Kidney (tissue), 14 donors: ENCODE results near the gene LDLRAD3. TPM values are rescaled to one million over a fixed set of nuclear protein-coding genes. Genes with fewer than 3 reads are reported as not detected.

Experiments
- DNase-seq, 5 donors: peaks; one replicate each; pipeline ENCODE4 v3.0.0-alpha.2; 2013 to 2020
- FAIRE-seq: peaks from 2 replicates; lab custom pipeline; 2012; peaks lifted over from hg19 to GRCh38; lab: Jason Lieb, UNC
- H3K27ac ChIP-seq, 2 donors: one replicate each; pipeline ENCODE4 v1.7.0; 2013; ENCODE audit warnings: low read depth in 2 of 2, low read length in 2 of 2, inconsistent platforms in 1 of 2
- H3K27me3 ChIP-seq: one replicate; pipeline ENCODE4 v1.7.1; 2013; ENCODE audit warnings: low read length, inconsistent platforms; ENCODE audit not compliant: control insufficient read depth, insufficient read depth
- H3K36me3 ChIP-seq, 3 donors: one replicate each; pipeline versions ENCODE4 v1.7.0 to v1.7.1; 2013; ENCODE audit warnings: low read length in 3 of 3, control low read depth in 1 of 3, inconsistent platforms in 1 of 3; ENCODE audit not compliant: insufficient read depth in 3 of 3, control insufficient read depth in 2 of 3
- H3K4me1 ChIP-seq, 3 donors: one replicate each; pipeline versions ENCODE4 v1.7.0 to v1.7.1; 2013; ENCODE audit warnings: low read length in 3 of 3, inconsistent platforms in 1 of 3, low read depth in 1 of 3; ENCODE audit not compliant: control insufficient read depth in 2 of 3, insufficient read depth in 2 of 3
- H3K4me3 ChIP-seq, 3 donors: one replicate each; pipeline versions ENCODE4 v1.7.0 to v1.8.1; 2013; ENCODE audit warnings: low read length in 3 of 3, control low read depth in 1 of 3, inconsistent platforms in 1 of 3
- H3K9ac ChIP-seq, 3 donors: one replicate each; pipeline versions ENCODE4 v1.7.0 to v1.7.1; 2013; ENCODE audit warnings: low read length in 3 of 3, control low read depth in 1 of 3, inconsistent platforms in 1 of 3
- H3K9me3 ChIP-seq, 3 donors: one replicate each; pipeline versions ENCODE4 v1.7.0 to v1.7.1; 2013; ENCODE audit warnings: low read length in 3 of 3, control low read depth in 1 of 3, inconsistent platforms in 1 of 3; ENCODE audit not compliant: control insufficient read depth in 2 of 3, insufficient read depth in 1 of 3
- intact Hi-C: fragments of 100-400 bp; cut with DNase I; formaldehyde crosslinking; loops from one replicate; pipeline ENCODE4 v1.11.1; 2022
- polyA plus RNA-seq: library from polyadenylated mRNA; stranded (reverse); fragments of 350-450 nt; fragmentation: Illumina TruSeq; extraction: RNeasy Lipid Tissue Mini Kit (QIAGEN cat#74804); gene quantifications from one replicate; pipeline ENCODE4 v1.2.3, GENCODE V29; 2014; ENCODE audit warnings: low read depth, low replicate concordance; ENCODE audit not compliant: insufficient read depth
- total RNA-seq: library from RNA; stranded (reverse); fragmentation: NEBNext Ultra II Directional; extraction: Animal tissue kit (Norgen Biotek cat#: 25700); gene quantifications from one replicate; pipeline ENCODE4 v1.2.1, GENCODE V29; 2021
- TF ChIP-seq, protein P1 (sequence below): IDR thresholded peaks from 3 replicates; pipeline ENCODE4 v1.5.1; 2012; ENCODE audit warnings: mild to moderate bottlenecking, moderate library complexity, borderline replicate concordance; ENCODE audit not compliant: insufficient read depth; ENCODE audit errors: extremely low read depth
- donor health status: control.
- donor health status: control.
- donor health status: control.
- donor health status: control.
- donor health status: control.
- donor health status: DM: yes; HTN: yes; CAD: no.
- donor health status: Normal renal cell carcinoma (clear cell type).

Gene LDLRAD3
- total and polyA plus RNA-seq, 2 donors from 2014 or later, result 1.2 to 14.2 TPM

DNA sequence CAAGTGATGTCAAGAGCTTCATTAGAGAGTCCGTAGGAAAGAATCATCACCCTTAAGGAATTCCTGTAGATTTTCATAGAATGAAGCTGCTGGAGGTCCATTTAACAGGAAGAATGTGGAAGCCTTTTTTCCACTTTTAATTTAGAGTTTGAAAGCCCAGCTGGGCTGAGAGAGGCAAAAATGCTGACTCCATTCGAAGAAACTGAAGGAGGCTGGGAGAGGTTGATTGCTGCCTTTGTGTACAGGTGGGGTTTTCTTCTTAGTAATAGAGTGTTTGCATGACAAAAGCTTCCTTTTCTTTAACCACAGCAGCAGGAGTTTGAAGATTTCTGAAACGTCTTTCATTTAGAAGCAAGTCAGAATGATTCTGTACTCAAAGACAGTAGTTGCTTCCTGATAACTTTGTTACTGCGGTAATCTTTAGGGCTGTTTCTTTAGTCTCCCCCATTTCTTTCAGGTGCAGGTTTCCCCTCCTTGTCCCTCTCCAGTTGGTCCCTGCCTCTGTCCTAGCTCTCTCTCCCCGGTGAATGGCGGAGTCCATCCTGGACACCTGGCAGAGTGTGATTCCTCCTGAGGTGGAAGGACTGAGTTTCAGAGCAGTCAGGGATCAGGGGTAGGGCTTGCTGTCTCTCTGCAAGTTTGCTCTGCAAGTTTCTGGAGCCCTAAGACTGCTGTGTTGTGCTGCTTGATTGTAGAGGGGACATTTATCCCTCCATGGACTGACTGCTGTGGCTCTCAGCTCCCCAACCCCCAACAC lies 166.2 kb downstream of the LDLRAD3 start:
- no peaks in the 10 kb centered on the region for H3K4me1 ChIP-seq
- H3K27ac ChIP-seq, result no peak overlapping the region
- TF ChIP-seq, protein P1, sequence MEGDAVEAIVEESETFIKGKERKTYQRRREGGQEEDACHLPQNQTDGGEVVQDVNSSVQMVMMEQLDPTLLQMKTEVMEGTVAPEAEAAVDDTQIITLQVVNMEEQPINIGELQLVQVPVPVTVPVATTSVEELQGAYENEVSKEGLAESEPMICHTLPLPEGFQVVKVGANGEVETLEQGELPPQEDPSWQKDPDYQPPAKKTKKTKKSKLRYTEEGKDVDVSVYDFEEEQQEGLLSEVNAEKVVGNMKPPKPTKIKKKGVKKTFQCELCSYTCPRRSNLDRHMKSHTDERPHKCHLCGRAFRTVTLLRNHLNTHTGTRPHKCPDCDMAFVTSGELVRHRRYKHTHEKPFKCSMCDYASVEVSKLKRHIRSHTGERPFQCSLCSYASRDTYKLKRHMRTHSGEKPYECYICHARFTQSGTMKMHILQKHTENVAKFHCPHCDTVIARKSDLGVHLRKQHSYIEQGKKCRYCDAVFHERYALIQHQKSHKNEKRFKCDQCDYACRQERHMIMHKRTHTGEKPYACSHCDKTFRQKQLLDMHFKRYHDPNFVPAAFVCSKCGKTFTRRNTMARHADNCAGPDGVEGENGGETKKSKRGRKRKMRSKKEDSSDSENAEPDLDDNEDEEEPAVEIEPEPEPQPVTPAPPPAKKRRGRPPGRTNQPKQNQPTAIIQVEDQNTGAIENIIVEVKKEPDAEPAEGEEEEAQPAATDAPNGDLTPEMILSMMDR, result no peak
- intact Hi-C loops, result no loop called here
- H3K4me3 ChIP-seq, result no peak overlapping the region
- FAIRE-seq (no peak), DNase-seq (no peak)
- peaks cover 0 to 10% (median 0%) of the 10 kb centered on the region in 3 donors for H3K9me3 ChIP-seq
- no peak overlapping the region for H3K9ac ChIP-seq
- H3K36me3 ChIP-seq, result no peaks in the 10 kb centered on the region
- H3K27me3 ChIP-seq, result no peaks in the 10 kb centered on the region

DNA sequence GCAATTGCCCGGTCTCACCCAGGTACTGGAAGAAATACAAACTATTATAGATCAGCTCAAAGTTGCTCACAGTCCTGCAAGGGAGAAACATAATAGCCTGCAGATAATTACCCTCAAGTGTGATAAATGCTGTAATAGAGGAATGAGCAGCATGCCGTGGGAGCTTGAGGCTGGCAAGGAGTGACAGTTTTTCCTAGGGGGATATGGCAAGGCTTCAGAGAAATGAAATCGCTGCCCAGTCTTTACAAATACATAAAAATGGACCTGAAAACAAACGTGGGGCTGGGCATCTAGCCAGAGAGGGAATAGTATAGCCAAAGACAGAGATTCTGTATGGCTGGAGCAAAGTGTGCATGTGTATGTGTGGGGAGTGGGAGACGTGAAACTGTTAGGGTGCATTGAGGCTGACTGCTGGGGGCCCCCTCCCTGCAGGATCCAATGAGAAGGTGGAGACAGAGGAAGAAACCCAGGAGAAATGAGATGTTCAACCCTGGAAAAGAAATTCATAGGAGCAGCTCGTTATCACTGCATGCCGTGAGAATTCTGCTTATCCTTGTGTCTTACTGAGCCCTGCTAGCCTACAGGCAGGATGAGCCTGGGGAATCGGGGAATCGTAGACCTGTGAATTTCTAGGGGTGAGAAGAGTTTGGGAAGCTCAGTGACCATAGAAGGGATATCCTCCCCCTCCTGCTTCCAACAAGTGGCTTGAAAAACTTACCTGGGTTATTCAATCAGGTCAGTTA lies 167.0 kb downstream of the LDLRAD3 start:
- Histone ChIP-seq H3K9me3 (peaks cover 0 to 9% (median 0%) of the 10 kb centered on the region in 3 donors), H3K4me3 (no peak overlapping the region), H3K36me3 (no peaks in the 10 kb centered on the region), H3K27me3 (no peaks in the 10 kb centered on the region), H3K27ac (no peak overlapping the region), H3K9ac (no peak overlapping the region), H3K4me1 (no peaks in the 10 kb centered on the region)
- FAIRE-seq (no peak), DNase-seq (no peak)
- intact Hi-C loops, result no loop called here
- TF ChIP-seq, protein P1, result no peak

- DNase-seq (no peak), FAIRE-seq (no peak)
- Histone ChIP-seq H3K4me1 (no peaks in the 10 kb centered on the region), H3K4me3 (no peak overlapping the region), H3K9ac (no peak overlapping the region), H3K27me3 (no peaks in the 10 kb centered on the region), H3K36me3 (no peaks in the 10 kb centered on the region), H3K9me3 (peaks cover 0 to 7% (median 0%) of the 10 kb centered on the region in 3 donors), H3K27ac (no peak overlapping the region)
- TF ChIP-seq, protein P1, result no peak
- intact Hi-C loops, result no loop called here
Measured at GRCh38 chr11:36114095-36114494, 170.2 kb downstream of the LDLRAD3 start.
